T-helper 9 cell (primary cell): ENCODE measurements around the gene RHBDD1.

Source experiments
- DNase-seq: peaks from one replicate; pipeline ENCODE4 v3.0.0-alpha.2; 2020

The RHBDD1 gene

DNA sequence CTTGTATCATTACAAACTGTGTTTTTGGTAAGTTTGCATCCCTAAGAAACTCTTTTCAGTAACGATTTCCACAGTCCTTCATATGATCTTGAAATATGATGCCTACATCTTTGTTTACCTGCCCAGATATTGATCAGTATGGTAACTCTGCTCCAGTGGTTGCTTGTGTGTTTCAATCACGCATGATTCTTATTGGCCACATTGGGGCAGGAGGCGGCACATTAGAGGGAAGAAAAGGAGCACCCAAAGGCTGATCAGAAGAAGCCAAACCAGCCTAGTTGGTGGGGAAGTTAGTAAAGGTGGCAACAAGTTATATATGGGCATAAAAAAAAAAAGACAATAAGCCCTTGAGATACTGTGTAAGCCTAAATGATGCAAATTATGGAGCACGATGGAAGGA is 158.9 kb downstream of the RHBDD1 start:
- no peak for DNase-seq

DNA sequence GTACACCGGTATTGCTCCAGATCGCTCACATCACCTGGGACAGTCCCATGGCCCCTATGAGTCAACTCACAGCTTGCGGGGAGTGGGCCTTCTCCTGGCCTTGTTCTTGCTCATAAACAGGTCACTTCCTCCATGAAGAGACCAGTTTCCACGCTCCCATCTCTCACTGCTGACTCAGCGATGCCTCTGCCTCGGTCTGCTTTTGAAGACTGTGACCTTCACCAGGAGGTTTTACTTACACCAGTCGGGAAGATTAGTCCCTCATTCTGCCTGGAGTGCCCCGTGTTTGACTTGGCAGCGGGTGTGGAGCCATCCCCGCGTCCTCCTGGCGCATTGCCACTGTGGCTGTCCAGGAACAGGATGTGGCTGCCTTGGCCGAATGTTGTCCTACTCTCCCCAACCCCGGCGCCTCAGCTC is 159.8 kb downstream of the RHBDD1 start:
- no peak for DNase-seq

DNA sequence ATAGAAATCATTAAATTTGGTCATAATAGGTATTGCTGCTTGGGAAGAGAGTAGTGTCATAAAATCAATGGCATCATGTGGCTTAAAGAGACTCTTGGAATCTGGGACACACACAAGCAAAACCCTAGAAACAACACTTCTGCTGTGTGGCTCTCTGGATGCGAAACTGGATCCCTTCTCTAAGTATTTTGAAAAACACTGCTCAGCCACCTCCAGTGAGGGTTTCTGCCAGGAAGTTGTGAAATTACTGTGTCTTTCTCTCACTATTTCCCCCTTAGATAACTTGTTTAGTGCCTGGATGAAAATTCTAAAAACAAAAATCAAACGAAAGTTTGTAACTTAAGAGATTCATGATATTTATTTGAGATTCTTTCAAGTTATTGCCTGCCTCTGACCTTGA is 163.8 kb downstream of the RHBDD1 start:
- no peak for DNase-seq

DNA sequence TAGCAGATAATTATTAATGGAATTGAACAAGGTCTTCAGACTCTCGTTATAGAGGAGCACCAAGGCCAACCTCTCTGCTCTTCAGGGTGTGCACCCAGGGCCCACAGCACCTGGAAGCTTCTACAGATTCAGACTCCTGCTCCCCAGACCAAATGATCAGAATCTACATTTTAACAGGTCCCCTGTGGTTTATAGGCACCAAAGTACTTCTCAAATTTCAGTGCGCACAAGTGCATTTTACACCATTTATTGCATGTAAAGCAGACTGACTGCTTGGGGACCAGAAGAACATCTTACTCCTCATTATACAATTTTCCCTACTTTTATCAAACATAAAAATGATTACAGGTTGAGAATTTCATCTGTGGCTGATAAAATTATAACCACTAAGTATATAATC is 164.3 kb downstream of the RHBDD1 start:
- no peak for DNase-seq

DNA sequence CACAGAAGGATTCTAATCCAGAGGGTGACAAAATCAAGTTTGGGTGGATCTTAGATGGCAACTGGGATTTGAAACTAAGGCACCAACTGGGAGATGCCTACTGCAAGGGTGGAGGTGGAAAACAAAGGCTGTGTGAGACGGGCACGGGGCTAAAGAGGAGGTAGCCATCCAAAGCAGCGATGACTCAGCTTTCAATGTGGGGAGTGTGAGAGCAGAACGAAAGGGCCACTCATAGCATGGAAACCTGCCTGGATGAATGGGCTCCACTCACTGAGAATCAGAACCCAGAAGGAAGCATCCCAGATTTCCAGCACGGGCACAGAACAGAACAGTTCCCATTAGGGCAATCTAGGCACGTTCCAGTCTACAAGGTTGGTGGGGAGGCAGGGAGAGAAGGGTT is 168.6 kb downstream of the RHBDD1 start:
- DNase-seq, result no peak

DNA sequence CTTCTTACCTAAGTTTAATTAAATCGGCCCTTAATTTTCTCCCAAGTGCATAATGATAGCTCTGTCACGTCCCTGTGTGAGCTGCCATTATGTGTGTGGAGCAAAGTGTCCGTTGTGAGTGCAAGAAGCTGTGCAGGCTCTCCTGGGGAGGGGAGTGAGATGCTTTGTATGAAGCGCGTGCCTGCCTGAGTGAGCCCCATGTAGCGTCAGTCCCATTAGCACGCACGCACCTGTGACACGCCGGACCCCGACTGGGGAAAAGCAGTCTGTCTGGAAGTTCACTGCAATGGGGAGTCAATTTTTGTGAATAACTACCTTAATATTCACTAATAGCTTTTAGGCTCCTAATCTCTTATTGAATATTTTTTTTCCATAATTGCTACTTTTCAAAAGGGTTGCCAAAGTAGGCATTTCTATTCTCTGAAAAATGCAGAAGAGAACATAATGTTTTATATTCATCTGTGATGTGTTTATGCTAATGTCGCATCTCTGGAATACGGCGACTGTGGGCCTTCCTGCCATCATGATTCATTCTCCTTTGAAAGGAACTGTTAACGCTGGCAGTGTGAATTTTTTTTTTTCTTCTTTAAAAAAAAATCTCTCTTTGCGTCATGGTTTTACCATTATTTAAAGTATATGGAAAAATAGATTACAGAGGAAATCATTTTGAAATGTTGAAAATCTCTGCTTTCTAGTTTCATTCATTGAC is 170.5 kb downstream of the RHBDD1 start:
- DNase-seq, result no peak

DNA sequence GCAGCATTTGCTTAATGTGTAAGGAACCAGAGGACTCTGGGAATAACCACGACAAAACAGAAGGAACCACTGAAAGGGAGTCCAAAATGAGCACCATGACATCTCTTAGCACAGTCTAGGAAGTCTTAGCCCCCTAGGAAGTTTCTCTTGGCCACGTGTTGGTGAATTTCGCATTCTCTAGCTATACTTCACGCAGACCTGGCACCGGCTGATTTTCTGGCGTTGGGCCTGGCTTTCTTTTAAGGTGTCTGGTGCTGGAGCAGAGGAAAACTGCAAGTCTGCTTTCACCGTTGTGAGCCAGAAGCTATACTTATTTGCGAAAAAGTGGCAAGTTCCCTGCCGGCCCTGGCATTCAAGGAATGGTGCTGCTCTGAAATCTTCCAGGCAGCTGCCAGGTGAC is 171.3 kb downstream of the RHBDD1 start:
- DNase-seq, result no peak

DNA sequence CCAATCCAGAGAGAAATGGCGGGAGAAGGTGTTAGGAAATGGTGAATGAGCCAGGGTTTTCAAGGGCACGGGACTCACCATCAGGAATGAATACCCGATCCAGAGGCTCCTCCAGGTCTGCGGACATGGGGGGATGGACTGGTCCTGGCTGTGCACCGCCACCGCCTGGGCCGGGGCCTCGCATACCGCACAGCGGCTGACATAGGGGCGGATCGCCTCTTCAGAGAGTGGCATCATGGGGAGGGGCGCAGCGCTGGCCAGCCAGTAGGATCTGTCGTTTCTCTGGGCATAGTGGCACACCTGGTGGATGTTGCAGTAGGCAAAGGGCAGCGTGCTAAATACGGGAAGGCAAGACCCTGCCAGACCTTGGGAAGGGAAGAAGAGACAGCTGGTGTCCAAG is 172.1 kb downstream of the RHBDD1 start:
- DNase-seq, result no peak

DNA sequence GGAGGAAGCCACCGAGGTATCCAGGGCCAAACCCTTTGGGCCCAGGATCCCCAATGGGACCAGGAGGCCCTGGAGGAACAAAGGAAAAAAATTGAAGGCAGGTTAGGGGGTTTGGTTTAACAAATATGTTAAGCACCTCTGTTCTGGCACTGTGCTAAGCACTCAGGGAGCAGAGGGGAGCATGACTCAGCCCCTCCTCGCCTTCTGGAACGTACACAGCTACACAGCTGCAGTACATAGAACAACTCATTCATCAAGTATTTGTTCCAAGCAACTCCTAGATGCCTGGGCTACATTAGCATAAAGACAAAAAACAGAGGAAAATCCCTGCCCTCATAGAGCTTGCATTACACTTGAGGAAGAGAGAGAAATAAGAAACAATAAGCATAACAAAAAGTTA is 174.6 kb downstream of the RHBDD1 start:
- no peak for DNase-seq

DNA sequence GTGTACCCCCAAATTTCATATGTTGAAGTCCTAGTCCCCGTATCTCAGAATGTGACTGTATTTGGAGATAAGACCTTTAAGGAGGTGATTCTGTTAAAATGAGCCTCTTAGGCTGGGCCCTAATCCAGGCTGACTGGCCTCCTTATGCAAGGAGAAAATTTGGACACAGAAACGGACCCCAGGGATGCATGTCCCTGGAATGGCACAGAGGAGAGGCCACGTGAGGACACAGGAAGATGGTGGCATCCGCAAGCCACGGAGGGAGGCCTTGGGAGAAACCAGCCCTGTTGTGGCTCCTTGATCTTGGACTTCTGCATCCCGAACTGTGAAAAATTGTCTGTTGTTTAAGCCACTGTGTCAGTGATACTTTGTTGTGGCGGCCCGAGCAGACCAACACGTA is 177.5 kb downstream of the RHBDD1 start:
- DNase-seq, result no peak

DNA sequence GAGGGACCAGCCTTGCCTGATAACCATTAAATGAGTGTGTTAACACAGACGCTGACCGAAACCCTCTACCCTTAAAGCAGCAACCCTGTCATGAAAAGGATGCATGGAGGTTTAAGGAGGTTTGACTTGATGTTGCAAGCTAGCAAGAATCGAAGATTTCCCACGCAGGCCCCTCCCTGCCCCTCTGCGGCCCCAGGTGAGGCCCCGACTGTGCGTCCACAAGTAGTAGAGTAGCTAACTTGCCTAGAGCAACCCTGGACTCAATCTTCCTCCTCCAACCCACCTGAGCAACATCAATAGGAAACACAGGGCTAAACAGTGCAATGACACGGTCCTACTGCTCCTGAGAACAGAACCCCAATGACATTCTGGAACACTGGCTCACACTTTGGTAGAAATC is 178.0 kb downstream of the RHBDD1 start:
- no peak for DNase-seq

DNA sequence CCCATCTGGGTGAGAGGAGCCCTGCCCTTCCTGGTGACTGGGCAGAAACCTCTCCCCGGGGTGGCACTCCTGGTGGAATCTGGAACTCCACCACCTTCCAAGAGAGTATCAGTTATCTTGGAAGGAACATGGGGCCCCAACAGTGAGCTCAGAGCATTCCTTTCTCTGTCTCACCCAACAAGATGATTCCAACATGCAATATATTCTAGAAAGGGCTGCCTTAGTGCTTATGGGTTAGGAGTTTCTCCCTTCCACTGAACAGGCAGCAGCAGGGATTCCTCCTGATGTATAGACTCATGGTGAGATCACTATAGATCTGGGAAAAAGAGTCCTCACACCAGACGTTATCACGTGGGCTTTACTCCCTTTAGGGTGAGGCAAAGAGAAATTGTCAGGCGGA is 181.0 kb downstream of the RHBDD1 start:
- no peak for DNase-seq

DNA sequence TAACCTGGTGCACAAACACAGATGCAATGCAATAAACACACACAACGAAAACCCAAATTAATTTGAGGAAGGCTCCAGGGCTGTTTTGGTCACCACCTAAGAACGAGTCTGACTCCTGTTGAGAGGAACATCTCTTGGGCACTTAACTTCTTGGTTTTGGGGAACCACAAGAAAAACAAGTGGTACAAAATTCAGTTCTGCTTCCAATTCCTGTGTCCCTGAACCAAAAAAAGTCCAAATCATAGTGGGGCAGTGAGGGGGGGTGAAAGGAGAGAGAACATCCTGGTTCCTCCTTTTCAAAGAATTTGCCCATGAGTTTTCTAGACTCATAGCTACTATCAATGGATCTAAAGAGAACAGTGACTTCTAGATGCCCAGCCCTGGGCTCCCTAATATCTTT is 184.6 kb downstream of the RHBDD1 start:
- DNase-seq, result no peak

DNA sequence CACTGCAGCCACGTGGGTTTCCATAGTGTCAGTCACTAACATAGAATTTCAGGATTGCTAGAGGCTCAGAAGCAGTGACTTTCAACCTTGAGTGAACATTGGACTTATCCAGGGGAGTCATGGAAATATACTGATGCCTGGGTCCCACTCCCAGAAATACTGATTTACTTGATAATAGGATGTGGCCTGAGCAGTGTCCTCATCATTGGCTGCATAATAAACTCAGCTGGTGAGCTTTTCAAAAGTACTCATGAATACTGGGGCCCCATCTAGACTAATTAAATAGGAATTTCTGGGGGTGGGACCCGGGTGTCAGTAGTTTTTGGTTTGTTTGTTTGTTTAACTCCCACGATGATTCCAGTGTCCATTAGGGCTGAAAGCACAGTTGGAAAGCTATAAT is 186.8 kb downstream of the RHBDD1 start:
- no peak for DNase-seq

DNA sequence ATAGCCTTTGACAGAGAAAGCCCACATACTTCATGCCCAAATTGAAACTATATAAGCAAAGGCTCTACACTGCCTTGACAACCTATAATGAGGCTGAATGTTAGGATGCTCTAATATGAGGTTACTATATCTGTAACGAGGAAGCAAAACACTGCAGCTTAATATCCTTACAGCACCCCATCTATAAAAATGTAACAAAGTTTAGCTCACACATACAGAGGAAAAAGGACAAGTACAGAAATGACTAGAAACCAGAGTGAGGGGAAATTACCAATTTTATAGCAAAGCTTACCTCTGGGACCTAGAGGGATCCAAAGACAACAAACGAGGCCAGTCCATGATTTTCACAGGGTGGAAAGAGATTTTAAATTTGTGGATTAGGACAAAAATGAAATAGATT is 189.7 kb downstream of the RHBDD1 start:
- DNase-seq, result no peak

DNA sequence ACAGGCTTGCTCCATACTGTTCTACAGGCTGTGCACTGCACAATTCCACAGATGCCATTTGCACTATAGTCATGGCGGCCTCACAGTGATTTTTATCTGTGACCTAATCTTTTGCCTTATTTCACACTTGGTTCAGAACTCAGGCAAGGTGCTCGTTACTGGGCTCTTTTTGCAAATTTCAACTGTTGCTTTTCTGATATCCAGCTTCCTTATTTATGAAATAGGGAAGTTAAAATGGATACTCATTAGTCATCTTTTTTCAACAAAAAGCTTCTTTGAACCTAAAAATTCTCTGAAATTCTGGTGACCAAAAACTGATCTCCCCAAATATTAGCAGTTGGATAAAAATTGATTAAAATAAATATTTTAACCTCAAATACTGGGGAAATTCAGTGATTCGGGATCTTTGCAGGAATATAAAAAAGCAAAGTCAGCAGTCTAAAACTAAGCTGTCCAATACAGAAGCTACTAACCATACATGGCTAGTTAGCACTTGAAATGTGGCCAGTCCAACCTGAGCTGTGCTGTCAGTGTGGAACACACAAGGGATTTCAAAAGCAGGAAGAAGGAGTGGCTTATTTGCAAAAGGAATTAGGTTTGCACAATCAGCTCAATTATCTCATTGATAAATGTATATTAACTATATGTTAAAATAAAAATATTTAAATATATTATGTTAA is 193.7 kb downstream of the RHBDD1 start:
- no peak for DNase-seq

DNA sequence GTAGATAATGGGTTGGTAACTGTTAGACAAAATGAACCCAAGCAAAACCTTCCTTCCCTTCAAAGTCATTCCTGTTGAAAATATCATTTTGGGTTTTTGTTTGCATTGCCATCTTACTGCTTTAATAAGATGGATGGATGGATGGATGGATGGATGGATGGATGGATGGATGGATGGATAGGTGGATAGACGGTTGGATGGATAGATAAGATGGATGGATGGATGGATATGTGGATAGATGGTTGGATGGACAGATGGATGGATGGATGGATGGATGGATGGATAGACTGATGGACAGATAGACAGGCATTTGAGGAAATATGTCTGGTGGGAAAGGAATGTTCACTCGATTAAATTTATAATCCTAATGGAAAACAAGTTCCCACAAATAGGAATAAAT is 194.9 kb downstream of the RHBDD1 start:
- no peak for DNase-seq

DNA sequence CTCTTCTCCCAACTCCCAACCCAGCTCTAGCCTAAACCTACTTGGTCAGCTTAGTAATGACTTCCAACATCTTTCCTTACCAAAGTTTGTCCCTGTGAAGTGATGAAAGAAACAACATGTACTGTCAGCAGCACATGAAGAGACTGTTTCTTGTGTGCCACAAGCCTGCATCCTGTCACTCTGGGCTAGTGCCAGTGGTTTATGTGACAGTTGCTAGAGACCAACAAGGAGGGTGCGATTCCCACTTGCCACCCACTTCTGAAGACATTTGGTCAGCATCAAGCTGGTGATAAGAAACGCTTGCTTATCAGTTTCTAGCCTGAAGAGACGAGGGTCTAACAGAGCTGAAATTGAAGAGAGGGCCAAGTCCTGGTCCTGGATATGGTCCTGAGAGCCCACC is 195.5 kb downstream of the RHBDD1 start:
- no peak for DNase-seq

DNA sequence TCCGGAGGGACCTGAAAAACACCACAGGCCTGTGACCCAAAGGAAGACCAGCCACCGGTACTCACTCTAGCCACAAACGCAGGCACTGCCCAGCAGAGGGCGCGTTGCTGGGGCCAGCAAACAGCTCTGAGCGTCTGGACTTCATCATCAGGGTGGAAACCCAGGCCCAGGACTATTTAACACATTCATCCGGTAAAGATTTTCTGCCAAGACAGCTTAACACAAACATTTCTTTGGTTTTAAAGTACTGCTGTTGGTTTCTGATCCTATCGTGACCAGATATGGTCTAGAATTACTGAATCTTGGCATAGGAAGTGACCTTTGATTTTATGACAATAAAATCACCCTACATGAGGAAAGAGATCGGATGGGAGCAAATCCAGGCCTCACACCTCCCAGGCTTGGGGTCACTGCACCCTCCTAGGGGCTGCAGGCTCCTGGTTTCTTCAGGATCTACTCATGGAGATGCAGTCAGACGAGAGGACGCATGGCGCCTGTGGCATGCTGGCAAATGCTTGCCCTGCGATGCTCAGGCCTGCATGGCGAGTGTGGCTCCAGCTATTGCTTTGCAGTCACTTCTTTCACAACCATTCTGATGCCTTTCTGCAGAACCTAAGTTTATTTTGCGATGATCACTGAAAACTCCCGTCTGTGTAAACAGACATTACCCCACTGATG is 197.8 kb downstream of the RHBDD1 start:
- DNase-seq, result no peak

DNA sequence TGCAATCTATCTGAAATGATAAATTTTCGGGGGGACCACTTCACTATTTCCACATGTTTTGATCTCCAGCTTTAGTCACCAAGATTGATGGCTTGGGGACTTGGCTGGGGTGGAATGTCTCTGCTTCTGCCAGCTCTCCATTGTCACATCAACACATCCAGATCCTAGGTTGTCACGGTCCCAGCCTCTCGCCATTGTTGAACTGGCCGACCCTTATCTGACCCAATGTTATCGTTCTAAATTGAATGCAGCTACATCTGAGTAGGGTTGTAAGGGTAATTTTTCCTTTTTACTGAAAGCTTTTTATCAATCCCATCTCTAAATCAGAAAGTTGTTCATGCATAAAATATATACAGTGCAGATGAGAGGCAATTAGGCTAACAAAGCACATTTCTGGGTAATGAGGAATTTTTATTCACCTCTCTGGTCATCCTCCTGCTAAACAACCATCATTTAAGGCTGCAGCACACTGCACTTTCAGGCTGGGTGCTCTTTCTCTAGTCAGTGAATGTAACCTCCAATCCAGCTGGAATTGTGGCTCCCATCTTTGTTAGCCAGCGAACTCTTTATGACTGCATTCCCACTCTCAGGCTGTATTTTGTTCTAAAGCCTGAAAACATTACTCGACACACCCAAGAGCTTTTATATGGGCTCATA is 200.0 kb downstream of the RHBDD1 start:
- DNase-seq, result no peak

DNA sequence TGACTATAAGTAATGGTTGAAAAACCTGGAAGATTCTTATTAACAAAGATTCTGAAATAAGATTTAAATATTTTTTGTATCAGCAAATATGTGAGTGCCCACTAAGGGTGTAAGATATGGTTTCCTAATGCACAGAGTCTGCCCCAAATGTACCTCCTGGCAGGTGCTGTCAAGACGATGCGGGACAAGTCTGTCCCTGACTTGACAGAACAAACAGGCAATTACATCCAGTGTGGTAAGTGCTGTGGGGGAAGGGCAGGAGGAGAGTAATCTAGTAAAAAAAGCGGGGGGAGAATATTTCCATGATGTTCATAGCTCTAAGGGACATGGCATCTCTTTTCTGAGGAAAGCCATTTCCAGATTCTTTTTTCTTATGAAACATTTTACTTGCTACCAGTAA is 200.7 kb downstream of the RHBDD1 start:
- no peak for DNase-seq

DNA sequence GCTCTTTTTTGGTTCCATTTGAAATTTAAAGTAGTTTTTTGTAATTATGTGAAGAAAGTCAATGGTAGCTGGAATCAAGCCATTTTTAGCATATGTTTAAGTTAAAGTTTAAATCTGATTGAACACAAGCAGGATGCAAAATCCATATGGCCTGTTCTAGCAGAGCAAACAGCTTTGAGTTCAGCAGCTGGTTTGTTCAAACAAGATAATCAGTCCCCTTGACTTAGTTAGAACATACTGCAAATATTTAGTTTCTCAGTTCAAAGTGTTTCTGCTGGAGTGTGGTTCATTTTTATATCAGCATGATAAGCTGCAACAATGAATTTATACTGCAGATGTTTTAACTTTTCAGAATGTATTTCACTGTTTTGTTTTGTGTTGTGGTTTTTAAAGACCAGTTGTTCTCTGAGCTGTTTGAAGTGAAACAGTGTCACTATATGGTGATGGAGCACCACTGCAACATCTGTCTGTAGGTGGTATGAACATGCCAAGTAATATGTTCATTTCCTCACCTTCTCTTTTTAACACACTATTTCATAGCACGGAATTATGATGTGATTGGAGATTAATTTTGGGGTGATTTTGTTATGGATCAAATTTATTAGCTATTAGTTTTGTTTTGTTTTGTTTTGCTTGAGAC is 202.8 kb downstream of the RHBDD1 start:
- no peak for DNase-seq

DNA sequence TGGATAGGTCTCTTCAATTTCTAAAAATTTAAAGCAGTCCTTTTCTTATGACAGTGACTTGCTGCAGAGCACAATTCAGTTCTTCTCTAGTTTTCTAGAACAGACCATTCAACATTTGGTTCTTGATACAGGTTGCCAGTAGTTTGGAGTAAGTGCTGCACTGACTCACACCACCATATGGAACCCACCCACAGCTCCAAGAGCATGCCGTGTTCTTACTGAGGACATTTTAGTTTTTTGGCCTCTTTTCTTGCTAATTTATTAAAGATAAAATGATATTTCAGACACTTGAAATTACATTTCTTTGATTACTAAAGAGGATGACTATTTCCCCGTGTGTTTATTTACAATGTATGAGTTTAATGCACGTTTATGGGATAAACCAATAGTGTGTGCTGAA is 208.1 kb downstream of the RHBDD1 start:
- no peak for DNase-seq
